ENCODE data around the gene IFT57. TPM values are rescaled to one million over a fixed set of nuclear protein-coding genes. Genes with fewer than 3 reads are reported as not detected.

Gene IFT57
- total and polyA plus RNA-seq, 9 of the 15 experiments (the other 6 are each of a cell fraction or from before 2014, with no cell fraction given) = 1.5 to 20.1 (median 9.9) TPM

DNA sequence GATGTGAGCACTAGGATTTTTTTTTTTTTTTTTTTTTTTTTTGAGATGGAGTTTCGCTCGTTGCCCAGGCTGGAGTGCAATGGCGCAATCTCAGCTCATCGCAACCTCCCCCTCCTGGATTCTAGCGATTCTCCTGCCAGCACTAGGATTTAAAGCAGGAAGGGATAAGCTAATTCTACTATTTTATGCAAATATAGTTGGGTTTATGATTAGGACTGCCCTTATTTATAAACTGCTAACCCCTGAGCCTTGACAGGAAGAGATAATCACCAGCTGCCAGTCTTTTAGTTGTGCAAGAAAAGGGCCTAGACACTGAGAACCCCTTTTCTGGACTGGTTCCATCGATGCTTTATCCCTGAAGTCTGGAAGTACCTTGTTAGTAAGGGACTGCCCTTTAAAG is 36.7 kb downstream of the IFT57 start (continued):
- TF ChIP-seq, protein P1, sequence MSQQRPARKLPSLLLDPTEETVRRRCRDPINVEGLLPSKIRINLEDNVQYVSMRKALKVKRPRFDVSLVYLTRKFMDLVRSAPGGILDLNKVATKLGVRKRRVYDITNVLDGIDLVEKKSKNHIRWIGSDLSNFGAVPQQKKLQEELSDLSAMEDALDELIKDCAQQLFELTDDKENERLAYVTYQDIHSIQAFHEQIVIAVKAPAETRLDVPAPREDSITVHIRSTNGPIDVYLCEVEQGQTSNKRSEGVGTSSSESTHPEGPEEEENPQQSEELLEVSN (IDR thresholded peaks at IDR 0.05; ENCODE audit: borderline replicate concordance in 1 of 2, extremely low read depth in 1 of 2, insufficient read depth in 1 of 2, insufficient read length in 1 of 2, low read depth in 1 of 2, low read length in 1 of 2, poor library complexity in 1 of 2, severe bottlenecking in 1 of 2) = no peak

DNA sequence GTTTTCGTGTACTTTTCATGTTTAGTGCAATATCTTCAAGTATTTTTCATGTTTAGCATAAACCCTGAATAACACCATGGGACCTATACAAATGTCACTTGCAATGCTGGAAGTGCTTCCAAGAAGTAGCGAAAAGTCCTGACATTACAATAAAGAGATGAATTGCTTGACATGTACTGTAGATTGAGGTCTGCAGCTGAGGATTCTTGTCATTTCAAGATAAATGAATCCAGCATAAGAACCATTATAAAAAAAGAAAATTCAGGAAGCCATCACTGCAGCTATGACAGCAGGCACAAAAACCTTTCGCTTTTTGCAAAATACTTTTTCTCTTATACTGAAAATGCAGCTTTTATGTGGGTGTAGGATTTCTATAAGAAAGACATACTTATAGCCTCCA is 37.4 kb downstream of the IFT57 start:
- Histone ChIP-seq H3K9ac (ENCODE audit: insufficient read depth in 1 of 2, low read depth in 2 of 2, low read length in 2 of 2) (no peak overlapping the region), H4K20me1 (replicated peaks; ENCODE audit: control insufficient read depth, insufficient read depth, low read length) (no peaks in the 10 kb centered on the region), H3K79me2 (ENCODE audit: control insufficient read depth, insufficient read depth, low read length) (no peaks in the 10 kb centered on the region), H3K4me1 (replicated peaks in 1 of 2; ENCODE audit: control insufficient read depth in 2 of 2, insufficient read depth in 2 of 2, low read length in 2 of 2) (no peaks in the 10 kb centered on the region), H3K27ac (ENCODE audit: extremely low read depth, low read depth, low read length) (no peak overlapping the region), H3K4me3 (no peak overlapping the region), H3K9me1 (ENCODE audit: control insufficient read depth, insufficient read depth, low read length) (no peaks in the 10 kb centered on the region), H3K27me3 (ENCODE audit: control insufficient read depth in 2 of 2, insufficient read depth in 2 of 2, low read length in 2 of 2) (no peaks in the 10 kb centered on the region), H3K4me2 (ENCODE audit: insufficient read depth, low read length) (no peak overlapping the region), H3K36me3 (ENCODE audit: control insufficient read depth, insufficient read depth, low read length) (no peaks in the 10 kb centered on the region), H2AFZ (ENCODE audit: low read depth, low read length) (no peak overlapping the region), H3K9me3 (replicated peaks; ENCODE audit: control insufficient read depth, insufficient read depth, low read depth, low read length) (no peaks in the 10 kb centered on the region)
- ChIA-PET CTCF (ENCODE audit: low intra/inter-chr PET ratio) (no interaction called here), POLR2A (no interaction called here)
- in situ Hi-C loops (cut with MboI) = no loop called here
- no peak for DNase-seq (ENCODE audit: extremely low read depth in 1 of 4, low spot score in 3 of 4)
- FAIRE-seq = no peak
- intact Hi-C loops (cut with micrococcal nuclease) = no loop called here
- no TSS peak for BruUV-seq (replicated peaks)
- no peak for ATAC-seq
- 48% methylated on average over 3 of the region's 3 CpGs for WGBS (ENCODE audit: insufficient coverage, low coverage, missing lambda C conversion rate)
- no peak for TF ChIP-seq HDAC3 (IDR thresholded peaks at IDR 0.05; ENCODE audit: borderline replicate concordance, partially characterized antibody)
- no peak for TF ChIP-seq POLR3G (IDR thresholded peaks at IDR 0.05; ENCODE audit: extremely low read depth, insufficient read length, insufficient replicate concordance)
- no peak for TF ChIP-seq ARNT (IDR thresholded peaks at IDR 0.05)
- TF ChIP-seq, protein P2, sequence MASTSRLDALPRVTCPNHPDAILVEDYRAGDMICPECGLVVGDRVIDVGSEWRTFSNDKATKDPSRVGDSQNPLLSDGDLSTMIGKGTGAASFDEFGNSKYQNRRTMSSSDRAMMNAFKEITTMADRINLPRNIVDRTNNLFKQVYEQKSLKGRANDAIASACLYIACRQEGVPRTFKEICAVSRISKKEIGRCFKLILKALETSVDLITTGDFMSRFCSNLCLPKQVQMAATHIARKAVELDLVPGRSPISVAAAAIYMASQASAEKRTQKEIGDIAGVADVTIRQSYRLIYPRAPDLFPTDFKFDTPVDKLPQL (IDR thresholded peaks at IDR 0.05; ENCODE audit: extremely low read depth, insufficient read length) = no peak
- TF ChIP-seq ZC3H4 (CRISPR knock-in tag; IDR thresholded peaks at IDR 0.05; ENCODE audit: borderline replicate concordance) = no peak
- no peak for TF ChIP-seq HDAC2 (IDR thresholded peaks at IDR 0.05)
- no peak for TF ChIP-seq KDM2B (CRISPR knock-in tag; IDR thresholded peaks at IDR 0.05)
- TF ChIP-seq, protein P3, sequence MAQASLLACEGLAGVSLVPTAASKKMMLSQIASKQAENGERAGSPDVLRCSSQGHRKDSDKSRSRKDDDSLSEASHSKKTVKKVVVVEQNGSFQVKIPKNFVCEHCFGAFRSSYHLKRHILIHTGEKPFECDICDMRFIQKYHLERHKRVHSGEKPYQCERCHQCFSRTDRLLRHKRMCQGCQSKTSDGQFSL (CRISPR knock-in tag; IDR thresholded peaks at IDR 0.05) = no peak
- TF ChIP-seq, protein P3 (tag; IDR thresholded peaks at IDR 0.05) = no peak
- no peak for TF ChIP-seq PHB (CRISPR knock-in tag; IDR thresholded peaks at IDR 0.05)
- TF ChIP-seq, protein P4, sequence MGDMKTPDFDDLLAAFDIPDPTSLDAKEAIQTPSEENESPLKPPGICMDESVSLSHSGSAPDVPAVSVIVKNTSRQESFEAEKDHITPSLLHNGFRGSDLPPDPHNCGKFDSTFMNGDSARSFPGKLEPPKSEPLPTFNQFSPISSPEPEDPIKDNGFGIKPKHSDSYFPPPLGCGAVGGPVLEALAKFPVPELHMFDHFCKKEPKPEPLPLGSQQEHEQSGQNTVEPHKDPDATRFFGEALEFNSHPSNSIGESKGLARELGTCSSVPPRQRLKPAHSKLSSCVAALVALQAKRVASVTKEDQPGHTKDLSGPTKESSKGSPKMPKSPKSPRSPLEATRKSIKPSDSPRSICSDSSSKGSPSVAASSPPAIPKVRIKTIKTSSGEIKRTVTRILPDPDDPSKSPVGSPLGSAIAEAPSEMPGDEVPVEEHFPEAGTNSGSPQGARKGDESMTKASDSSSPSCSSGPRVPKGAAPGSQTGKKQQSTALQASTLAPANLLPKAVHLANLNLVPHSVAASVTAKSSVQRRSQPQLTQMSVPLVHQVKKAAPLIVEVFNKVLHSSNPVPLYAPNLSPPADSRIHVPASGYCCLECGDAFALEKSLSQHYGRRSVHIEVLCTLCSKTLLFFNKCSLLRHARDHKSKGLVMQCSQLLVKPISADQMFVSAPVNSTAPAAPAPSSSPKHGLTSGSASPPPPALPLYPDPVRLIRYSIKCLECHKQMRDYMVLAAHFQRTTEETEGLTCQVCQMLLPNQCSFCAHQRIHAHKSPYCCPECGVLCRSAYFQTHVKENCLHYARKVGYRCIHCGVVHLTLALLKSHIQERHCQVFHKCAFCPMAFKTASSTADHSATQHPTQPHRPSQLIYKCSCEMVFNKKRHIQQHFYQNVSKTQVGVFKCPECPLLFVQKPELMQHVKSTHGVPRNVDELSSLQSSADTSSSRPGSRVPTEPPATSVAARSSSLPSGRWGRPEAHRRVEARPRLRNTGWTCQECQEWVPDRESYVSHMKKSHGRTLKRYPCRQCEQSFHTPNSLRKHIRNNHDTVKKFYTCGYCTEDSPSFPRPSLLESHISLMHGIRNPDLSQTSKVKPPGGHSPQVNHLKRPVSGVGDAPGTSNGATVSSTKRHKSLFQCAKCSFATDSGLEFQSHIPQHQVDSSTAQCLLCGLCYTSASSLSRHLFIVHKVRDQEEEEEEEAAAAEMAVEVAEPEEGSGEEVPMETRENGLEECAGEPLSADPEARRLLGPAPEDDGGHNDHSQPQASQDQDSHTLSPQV (IDR thresholded peaks at IDR 0.05) = no peak
- TF ChIP-seq, protein P5, sequence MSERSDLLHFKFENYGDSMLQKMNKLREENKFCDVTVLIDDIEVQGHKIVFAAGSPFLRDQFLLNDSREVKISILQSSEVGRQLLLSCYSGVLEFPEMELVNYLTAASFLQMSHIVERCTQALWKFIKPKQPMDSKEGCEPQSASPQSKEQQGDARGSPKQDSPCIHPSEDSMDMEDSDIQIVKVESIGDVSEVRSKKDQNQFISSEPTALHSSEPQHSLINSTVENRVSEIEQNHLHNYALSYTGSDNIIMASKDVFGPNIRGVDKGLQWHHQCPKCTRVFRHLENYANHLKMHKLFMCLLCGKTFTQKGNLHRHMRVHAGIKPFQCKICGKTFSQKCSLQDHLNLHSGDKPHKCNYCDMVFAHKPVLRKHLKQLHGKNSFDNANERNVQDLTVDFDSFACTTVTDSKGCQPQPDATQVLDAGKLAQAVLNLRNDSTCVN (CRISPR knock-in tag; IDR thresholded peaks at IDR 0.05) = no peak
